Measurements from ENCODE around the gene VWA8. TPM values are rescaled to one million over a fixed set of nuclear protein-coding genes. Genes with fewer than 3 reads are reported as not detected.

Gene VWA8
- total RNA-seq, 3 donors from 2014 or later = 18.4 to 43.5 (median 34.7) TPM

DNA sequence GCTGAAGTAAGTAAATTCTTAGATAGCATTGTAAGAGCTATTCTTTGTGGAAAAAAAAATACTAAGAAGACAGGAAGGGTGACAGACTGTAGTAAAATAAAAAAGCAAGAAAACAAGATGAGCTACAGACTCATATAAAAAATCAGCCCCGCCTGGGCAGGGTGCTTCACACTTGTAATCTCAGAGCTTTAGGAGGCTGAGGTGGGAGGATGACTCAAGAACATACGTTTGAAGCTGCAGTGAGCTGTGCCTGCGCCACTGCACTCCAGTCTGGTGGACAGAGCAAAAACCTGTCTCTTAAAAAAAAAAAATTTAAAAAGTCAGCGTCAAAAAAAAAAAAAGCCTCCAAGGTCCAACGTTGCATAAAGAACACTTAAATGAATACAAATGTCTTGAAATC is 102.1 kb downstream of the VWA8 start:
- Histone ChIP-seq H3K4me1 (no peaks in the 10 kb centered on the region), H3K27me3 (no peaks in the 10 kb centered on the region), H3K27ac (no peak overlapping the region), H3K36me3 (no peaks in the 10 kb centered on the region), H3K4me3 (no peak overlapping the region), H3K9me3 (no peaks in the 10 kb centered on the region)
- intact Hi-C loops (cut with DNase I; ENCODE audit: low total_unique reads) = no loop called here
- TF ChIP-seq POLR2AphosphoS5 (IDR thresholded peaks at IDR 0.05) (no peak), POLR2A (IDR thresholded peaks at IDR 0.05) (no peak)
- TF ChIP-seq, protein P1, sequence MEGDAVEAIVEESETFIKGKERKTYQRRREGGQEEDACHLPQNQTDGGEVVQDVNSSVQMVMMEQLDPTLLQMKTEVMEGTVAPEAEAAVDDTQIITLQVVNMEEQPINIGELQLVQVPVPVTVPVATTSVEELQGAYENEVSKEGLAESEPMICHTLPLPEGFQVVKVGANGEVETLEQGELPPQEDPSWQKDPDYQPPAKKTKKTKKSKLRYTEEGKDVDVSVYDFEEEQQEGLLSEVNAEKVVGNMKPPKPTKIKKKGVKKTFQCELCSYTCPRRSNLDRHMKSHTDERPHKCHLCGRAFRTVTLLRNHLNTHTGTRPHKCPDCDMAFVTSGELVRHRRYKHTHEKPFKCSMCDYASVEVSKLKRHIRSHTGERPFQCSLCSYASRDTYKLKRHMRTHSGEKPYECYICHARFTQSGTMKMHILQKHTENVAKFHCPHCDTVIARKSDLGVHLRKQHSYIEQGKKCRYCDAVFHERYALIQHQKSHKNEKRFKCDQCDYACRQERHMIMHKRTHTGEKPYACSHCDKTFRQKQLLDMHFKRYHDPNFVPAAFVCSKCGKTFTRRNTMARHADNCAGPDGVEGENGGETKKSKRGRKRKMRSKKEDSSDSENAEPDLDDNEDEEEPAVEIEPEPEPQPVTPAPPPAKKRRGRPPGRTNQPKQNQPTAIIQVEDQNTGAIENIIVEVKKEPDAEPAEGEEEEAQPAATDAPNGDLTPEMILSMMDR (IDR thresholded peaks at IDR 0.05) = no peak
- DNase-seq (ENCODE audit: low spot score in 2 of 2) = no peak

DNA sequence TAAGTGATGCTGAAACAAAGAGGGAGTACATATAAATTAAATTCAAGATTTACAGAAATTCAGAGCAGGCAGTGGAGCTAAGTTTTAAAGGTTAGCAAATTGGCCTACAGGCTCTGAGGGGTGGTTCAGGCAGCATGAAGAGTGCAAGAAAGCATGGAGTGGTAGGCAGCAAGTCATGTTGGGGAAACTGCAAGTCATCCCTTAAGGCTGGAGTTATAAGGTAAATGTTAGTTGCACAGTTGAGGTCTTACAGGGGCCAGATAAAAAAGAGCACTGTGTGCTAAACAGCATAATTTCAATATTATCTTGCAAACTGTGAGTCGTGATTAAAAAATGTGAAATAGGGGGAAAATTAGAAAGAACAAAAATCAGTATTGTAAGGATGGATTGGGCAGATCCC is 106.2 kb downstream of the VWA8 start:
- Histone ChIP-seq H3K27me3 (no peaks in the 10 kb centered on the region), H3K27ac (no peak overlapping the region), H3K4me1 (no peaks in the 10 kb centered on the region), H3K4me3 (no peak overlapping the region), H3K36me3 (no peaks in the 10 kb centered on the region), H3K9me3 (no peaks in the 10 kb centered on the region)
- intact Hi-C loops (cut with DNase I; ENCODE audit: low total_unique reads) = no loop called here
- DNase-seq (ENCODE audit: low spot score in 2 of 2) = no peak
- TF ChIP-seq, protein P1 (IDR thresholded peaks at IDR 0.05) = no peak
- TF ChIP-seq POLR2AphosphoS5 (IDR thresholded peaks at IDR 0.05) (no peak), POLR2A (IDR thresholded peaks at IDR 0.05) (no peak)

DNA sequence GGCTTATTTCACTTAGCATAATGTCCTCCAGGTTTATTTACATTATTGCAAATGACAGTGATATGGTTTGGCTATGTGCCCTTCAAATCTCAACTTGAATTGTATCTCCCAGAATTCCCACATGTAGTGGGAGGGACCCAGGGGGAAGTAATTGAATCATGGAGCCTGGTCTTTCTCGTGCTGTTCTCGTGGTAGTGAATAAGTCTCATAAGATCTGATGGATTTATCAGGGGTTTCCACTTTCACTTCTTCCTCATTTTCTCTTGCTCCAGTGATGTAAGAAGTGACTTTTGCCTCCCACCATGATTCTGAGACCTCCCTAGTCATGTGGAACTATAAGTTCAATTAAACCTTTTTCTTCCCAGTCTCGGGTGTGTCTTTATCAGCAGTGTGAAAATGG is 109.6 kb downstream of the VWA8 start:
- intact Hi-C loops (cut with DNase I; ENCODE audit: low total_unique reads) = no loop called here
- TF ChIP-seq POLR2AphosphoS5 (IDR thresholded peaks at IDR 0.05) = no peak
- TF ChIP-seq, protein P1 (IDR thresholded peaks at IDR 0.05) = no peak
- no peak for TF ChIP-seq POLR2A (IDR thresholded peaks at IDR 0.05)

DNA sequence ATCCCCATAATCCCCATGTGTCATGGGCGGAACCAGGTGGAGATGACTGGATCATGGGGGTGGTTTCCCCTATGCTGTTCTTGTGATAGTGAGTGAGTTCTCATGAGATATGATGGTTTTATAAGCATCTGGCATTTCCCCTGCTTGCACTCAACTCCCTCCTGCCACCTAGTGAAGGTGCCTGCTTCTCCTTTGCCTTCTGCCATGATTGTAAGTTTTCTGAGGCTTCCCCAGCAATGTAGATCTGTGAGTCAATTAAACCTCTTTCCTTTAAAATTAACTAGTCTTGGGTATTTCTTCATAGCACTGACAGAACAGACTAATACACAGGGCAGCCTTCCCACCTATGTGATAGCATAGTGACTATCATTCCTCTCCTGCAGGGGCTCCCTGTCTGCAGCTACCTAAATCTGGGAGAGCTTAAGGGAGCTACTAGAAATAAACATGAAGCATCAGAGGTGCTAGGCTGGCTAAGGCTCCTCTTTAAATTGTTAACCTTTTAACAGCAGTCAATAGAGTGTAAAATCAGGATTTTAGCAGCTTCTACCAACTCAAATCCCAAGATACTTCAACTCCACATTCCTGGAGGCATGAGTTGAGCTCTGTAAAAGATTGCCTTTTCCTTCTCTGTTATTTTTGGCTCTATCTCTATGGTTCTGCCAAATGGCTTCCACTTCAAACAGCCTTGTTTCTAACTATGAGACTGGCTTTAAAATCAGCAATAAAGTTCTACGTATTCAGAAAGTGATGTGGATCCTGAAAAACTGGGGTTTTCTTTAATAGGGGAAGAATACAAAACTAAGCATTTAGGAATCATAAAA is 112.3 kb downstream of the VWA8 start:
- DNase-seq (ENCODE audit: low spot score in 2 of 2) = no peak
- H3K4me1 ChIP-seq = no peaks in the 10 kb centered on the region
- H3K36me3 ChIP-seq = no peaks in the 10 kb centered on the region
- no peak overlapping the region for H3K27ac ChIP-seq
- H3K27me3 ChIP-seq = no peaks in the 10 kb centered on the region
- no peaks in the 10 kb centered on the region for H3K9me3 ChIP-seq
- intact Hi-C loops (cut with DNase I; ENCODE audit: low total_unique reads) = no loop called here
- TF ChIP-seq POLR2AphosphoS5 (IDR thresholded peaks at IDR 0.05) (no peak), POLR2A (IDR thresholded peaks at IDR 0.05) (no peak)
- TF ChIP-seq, protein P1 (IDR thresholded peaks at IDR 0.05) = no peak
- no peak overlapping the region for H3K4me3 ChIP-seq

More for the DNA sequence above, 109.6 kb downstream of the VWA8 start:
- H3K27ac ChIP-seq = no peak overlapping the region
- no peaks in the 10 kb centered on the region for H3K36me3 ChIP-seq
- H3K4me3 ChIP-seq = no peak overlapping the region
- no peaks in the 10 kb centered on the region for H3K4me1 ChIP-seq
- H3K27me3 ChIP-seq = no peaks in the 10 kb centered on the region
- DNase-seq (ENCODE audit: low spot score in 2 of 2) = no peak
- H3K9me3 ChIP-seq = no peaks in the 10 kb centered on the region

DNA sequence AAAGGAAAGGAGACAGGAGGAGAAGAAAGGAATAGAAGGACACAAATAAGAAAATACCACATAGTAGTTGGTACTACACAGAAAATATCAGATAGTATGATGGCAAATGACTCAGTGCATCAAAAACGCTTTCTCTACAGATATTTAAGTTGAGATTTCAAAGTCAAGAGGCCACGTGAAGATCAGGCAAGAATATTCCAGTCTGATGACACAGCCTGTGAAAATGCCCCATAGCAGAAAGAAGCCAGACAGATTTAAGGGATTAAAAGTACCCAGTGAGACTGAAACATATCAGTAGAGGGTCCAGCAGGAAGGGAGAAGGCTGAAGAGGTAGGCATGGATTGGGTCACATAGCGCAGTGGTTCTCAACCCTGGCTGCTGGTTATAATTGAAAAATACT is 113.7 kb downstream of the VWA8 start:
- intact Hi-C loops (cut with DNase I; ENCODE audit: low total_unique reads) = no loop called here
- Histone ChIP-seq H3K27me3 (no peaks in the 10 kb centered on the region), H3K4me1 (no peaks in the 10 kb centered on the region), H3K4me3 (no peak overlapping the region), H3K27ac (no peak overlapping the region), H3K36me3 (no peaks in the 10 kb centered on the region), H3K9me3 (no peaks in the 10 kb centered on the region)
- TF ChIP-seq, protein P1 (IDR thresholded peaks at IDR 0.05) = no peak
- TF ChIP-seq POLR2AphosphoS5 (IDR thresholded peaks at IDR 0.05) = no peak
- no peak for TF ChIP-seq POLR2A (IDR thresholded peaks at IDR 0.05)
- no peak for DNase-seq (ENCODE audit: low spot score in 2 of 2)

Data from breast epithelium (tissue), 4 donors.